ENCODE measurements around the gene AKNAD1.
"Not testable (repeated sequence)": the region's sequence is repeated elsewhere in the genome, so short reads cannot be mapped to it uniquely, and the experiment has no call there.

Gene AKNAD1

DNA sequence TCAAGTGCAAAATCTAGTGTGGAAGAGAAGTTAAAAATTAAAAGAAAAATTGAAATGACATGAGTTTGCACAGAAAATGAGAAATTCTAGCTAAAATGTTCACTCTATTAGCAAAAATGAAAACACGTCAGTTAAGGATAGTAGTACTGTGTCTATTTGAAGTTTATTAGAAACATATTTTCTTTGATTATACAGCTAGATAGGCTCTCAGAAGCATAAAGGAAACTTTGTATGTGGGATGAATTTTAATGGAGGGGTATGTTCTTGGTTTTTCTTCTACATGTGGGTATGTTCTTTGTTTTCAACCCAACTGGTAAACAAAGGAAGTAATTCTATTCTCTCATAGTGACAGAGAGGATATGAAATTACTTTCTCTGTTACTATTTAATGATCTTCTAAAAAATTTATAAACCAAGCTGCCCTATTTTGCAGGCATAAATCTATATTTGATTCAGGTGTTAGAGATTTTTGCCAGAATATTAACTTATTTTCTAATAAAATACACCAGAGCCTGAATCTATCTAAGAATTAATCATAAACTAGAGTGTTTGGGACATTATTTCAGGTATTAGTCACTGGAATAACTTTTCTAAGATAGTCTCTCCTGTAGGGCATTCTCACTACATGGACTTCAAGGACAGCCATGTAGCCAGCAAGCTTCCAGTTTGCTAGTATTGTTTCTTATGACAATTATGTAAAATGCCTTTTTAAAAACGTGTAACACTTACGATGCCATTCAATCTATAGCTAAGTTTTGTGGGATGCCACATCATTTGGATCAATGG, 35.7 kb upstream of the AKNAD1 start:
- TF ChIP-seq, protein P1, sequence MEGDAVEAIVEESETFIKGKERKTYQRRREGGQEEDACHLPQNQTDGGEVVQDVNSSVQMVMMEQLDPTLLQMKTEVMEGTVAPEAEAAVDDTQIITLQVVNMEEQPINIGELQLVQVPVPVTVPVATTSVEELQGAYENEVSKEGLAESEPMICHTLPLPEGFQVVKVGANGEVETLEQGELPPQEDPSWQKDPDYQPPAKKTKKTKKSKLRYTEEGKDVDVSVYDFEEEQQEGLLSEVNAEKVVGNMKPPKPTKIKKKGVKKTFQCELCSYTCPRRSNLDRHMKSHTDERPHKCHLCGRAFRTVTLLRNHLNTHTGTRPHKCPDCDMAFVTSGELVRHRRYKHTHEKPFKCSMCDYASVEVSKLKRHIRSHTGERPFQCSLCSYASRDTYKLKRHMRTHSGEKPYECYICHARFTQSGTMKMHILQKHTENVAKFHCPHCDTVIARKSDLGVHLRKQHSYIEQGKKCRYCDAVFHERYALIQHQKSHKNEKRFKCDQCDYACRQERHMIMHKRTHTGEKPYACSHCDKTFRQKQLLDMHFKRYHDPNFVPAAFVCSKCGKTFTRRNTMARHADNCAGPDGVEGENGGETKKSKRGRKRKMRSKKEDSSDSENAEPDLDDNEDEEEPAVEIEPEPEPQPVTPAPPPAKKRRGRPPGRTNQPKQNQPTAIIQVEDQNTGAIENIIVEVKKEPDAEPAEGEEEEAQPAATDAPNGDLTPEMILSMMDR (IDR thresholded peaks at IDR 0.05; ENCODE audit: extremely low read depth, missing control alignments) = no peak
- DNase-seq (ENCODE audit: low spot score) = no peak

DNA sequence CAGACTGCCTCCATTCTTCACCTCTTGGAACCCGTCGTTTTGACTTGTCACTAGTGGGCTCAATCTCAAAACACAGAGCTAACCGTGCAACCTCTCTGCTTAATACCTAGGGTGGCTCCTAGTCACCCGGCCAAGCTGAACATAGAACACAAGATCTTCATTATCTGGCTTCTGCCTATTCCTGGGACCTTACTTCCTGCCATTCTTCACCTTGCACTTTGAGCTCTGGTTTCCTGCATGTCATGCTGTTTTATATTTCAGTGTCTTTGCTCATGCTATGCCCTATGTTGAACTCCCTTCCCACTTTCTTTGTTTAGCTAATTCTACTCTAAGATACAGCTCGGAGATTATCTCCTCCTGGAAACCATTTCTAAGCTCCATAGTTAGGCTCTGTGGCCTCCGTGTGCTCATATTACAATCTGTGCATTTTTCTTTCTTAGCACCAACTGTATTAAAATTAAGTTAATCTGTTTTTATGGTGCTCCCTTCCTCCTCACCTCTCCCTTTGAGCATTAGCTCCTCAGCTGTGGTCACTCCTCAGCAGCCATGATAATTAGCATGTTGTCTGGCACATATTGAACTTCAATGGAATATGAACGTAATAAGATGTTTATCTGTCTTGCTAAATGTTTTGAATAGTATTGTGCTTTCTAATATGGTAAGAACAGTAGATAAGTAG, 33.0 kb upstream of the AKNAD1 start:
- no peak for DNase-seq (ENCODE audit: low spot score)
- TF ChIP-seq, protein P1 (IDR thresholded peaks at IDR 0.05; ENCODE audit: extremely low read depth, missing control alignments) = no peak

GRCh38 chr1:108889006-108889645, 32.2 kb upstream of the AKNAD1 start:
- not testable (repeated sequence) for DNase-seq (ENCODE audit: low spot score)

DNA sequence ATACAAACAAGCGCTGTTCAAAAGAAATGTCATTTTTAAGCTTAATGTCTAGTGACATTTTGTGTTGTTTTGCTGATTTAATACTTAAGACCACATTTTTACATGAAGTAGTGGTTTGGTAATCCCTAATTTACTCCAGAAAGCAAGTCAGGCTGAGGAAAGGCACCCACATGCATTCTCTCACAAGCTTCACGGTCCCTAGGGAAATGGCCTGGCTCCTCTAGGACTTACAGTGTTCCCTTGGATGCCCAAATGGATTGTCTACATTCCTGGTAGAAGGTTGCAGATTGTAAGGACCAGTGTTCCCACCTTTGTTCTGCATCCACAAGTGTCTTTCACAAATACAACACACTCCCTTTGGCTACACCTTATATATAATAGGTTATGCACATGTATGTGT, 29.4 kb upstream of the AKNAD1 start:
- no peak for DNase-seq (ENCODE audit: low spot score)
- TF ChIP-seq, protein P1 (IDR thresholded peaks at IDR 0.05; ENCODE audit: extremely low read depth, missing control alignments) = no peak

DNA sequence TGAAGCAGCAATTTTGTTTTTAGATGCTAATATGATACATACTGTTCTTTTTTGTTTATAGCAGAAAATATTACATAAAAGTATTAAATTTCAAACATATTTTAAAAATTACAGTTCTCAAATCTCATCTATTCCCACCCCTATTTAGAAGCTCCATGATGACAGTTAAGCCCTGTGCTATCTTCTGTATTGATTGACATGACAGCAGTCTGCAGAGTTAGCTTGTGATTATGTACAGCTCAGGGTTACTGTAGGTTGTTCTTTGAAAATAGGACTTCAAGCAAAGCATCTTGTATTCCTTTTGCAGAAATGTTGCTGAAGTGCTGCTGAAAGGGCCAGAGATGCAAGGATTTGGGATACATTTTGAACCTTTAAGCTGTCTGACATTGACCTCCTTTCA, 28.1 kb upstream of the AKNAD1 start:
- DNase-seq (ENCODE audit: low spot score) = no peak
- TF ChIP-seq, protein P1 (IDR thresholded peaks at IDR 0.05; ENCODE audit: extremely low read depth, missing control alignments) = no peak

DNA sequence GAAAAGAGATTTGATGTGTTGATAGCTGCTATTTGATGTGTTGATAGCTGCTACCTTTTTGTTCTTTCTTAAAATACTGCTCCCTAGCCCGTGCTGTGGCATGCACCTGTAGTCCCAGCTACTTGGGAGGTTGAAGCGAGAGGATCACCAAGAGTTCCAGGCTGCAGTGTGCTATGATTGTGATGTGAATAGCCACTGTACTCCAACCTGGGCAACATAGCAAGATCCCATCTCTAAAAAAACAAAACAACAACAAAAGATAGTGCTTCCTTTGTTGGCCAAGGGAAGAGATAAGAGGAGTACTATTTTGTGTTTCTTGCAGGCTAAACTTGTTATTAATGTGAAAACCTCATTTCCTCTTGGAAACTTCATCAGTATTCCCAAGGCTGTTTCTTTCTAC, 25.9 kb upstream of the AKNAD1 start:
- DNase-seq (ENCODE audit: low spot score) = no peak
- TF ChIP-seq, protein P1 (IDR thresholded peaks at IDR 0.05; ENCODE audit: extremely low read depth, missing control alignments) = no peak

DNA sequence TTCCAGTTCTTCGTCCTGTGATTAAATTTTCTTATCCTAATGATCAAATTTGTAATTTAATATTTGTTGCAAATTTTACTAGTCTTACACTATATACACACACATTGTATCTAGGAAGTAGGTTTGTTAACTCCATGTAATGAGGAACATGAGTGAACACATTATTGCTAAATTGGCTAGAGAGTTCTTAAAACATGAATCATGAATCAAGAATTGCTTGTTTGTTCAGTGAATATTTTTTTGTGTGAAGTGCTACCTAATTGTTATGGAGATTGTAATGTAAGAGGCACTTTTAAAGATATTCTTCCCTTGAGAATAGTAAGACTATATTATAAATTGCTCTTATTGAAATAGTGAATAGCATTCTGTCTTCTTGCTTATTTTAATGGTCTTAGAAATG, 24.5 kb upstream of the AKNAD1 start:
- TF ChIP-seq, protein P1 (IDR thresholded peaks at IDR 0.05; ENCODE audit: extremely low read depth, missing control alignments) = no peak
- DNase-seq (ENCODE audit: low spot score) = no peak

All from GM20000 (cell line).